Measurements from ENCODE around the gene UROD. TPM values are rescaled to one million over a fixed set of nuclear protein-coding genes. Genes with fewer than 3 reads are reported as not detected.
"Not testable (repeated sequence)": the region's sequence is repeated elsewhere in the genome, so short reads cannot be mapped to it uniquely, and the experiment has no call there.

The UROD gene
- polyA plus RNA-seq, 1 donor: 104 TPM

- DNase-seq: no peak
Measured at GRCh38 chr1:45037456-45037855, 25.4 kb downstream of the UROD start.

- DNase-seq: no peak
Measured at GRCh38 chr1:45038240-45038639, 26.2 kb downstream of the UROD start.

- no peak for DNase-seq
Measured at GRCh38 chr1:45038661-45039364, 26.8 kb downstream of the UROD start.

GRCh38 chr1:45040297-45040696, 28.2 kb downstream of the UROD start:
- no peak for DNase-seq

- DNase-seq: no peak
Measured at GRCh38 chr1:45043094-45043493, 31.0 kb downstream of the UROD start.

- no peak for DNase-seq
Measured at GRCh38 chr1:45044916-45045315, 32.9 kb downstream of the UROD start.

- no peak for DNase-seq
Measured at GRCh38 chr1:45047032-45047431, 35.0 kb downstream of the UROD start.

- DNase-seq: no peak
Measured at GRCh38 chr1:45051005-45051772, 39.1 kb downstream of the UROD start.

GRCh38 chr1:45057542-45057941, 45.5 kb downstream of the UROD start:
- no peak for DNase-seq

- no peak for DNase-seq
Measured at GRCh38 chr1:45059829-45060228, 47.8 kb downstream of the UROD start.

- not testable (repeated sequence) for DNase-seq
Measured at GRCh38 chr1:45062463-45062862, 50.4 kb downstream of the UROD start.

- DNase-seq: no peak
Measured at GRCh38 chr1:45065083-45065482, 53.0 kb downstream of the UROD start.

Other genes with a start within 250 kb of the UROD start
- gene RPS8, start 236.7 kb upstream of the UROD start, polyA plus RNA-seq (ENCODE audit: insufficient read length): 1,947 TPM
- gene BEST4, start 224.1 kb upstream of the UROD start, polyA plus RNA-seq (ENCODE audit: insufficient read length): 0.96 TPM
- 5.9 TPM for gene PLK3, start 211.9 kb upstream of the UROD start, polyA plus RNA-seq (ENCODE audit: insufficient read length)
- not detected for gene DYNLT4, start 204.9 kb upstream of the UROD start, polyA plus RNA-seq (ENCODE audit: insufficient read length)
- gene BTBD19, start 203.7 kb upstream of the UROD start, polyA plus RNA-seq (ENCODE audit: insufficient read length): 20.9 TPM
- 5.4 TPM for gene PTCH2, start 169.0 kb upstream of the UROD start, polyA plus RNA-seq (ENCODE audit: insufficient read length)
- 38.6 TPM for gene EIF2B3, start 25.7 kb upstream of the UROD start, polyA plus RNA-seq (ENCODE audit: insufficient read length)
- gene HECTD3, start 930 bp upstream of the UROD start, polyA plus RNA-seq (ENCODE audit: insufficient read length): 37.1 TPM
- gene ZSWIM5, start 194.4 kb downstream of the UROD start, polyA plus RNA-seq (ENCODE audit: insufficient read length): 9.6 TPM